CD4-positive, alpha-beta T cell treated with Interleukin-1 beta for 1 hour (primary cell): ENCODE measurements around the gene HNMT.
"Not testable (repeated sequence)": the region's sequence is repeated elsewhere in the genome, so short reads cannot be mapped to it uniquely, and the experiment has no call there.

ENCODE experiments used
- DNase-seq, 2 donors: peaks; one replicate each; pipeline ENCODE4 v3.0.0-alpha.2; 2020 to 2022

The HNMT gene

DNA sequence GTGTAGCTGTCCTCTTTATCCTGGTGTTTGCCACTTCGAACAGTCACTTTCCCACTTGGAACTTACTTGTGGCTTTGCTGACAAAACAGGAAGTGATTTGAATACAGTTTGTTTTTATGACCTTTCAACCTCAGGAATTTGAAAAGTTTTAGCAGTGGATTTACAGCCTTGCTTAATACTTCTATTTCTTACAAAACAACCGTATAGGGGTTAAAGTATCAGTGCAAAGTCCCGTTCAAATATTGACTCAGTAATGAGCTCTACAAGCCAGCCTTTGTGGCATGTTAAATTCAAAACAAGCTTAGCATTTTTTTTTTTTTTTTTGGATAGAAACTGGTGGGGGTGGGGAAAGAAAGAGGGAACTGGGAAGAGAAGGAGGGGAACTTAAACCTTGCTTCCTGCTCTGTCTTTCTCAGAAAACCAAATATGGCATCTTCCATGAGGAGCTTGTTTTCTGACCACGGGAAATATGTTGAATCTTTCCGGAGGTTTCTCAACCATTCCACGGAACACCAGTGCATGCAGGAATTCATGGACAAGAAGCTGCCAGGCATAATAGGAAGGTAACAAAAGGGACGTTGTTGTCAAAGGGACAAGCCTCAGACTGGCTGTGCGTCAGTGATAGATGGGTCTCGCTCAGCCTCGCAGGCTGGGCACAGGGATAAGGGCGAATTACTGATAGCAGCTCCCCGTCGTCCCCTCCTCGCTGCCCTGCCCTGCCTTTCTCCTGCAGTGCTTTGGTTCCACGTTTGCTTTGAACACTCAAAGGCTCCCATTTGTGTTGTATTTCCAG, at the start of gene HNMT:
HNMT (plus strand) TSS at position 408 of the 793 bp plus-strand sequence; CDS start at position 427, 19 bp downstream.
- no peak for DNase-seq

DNA sequence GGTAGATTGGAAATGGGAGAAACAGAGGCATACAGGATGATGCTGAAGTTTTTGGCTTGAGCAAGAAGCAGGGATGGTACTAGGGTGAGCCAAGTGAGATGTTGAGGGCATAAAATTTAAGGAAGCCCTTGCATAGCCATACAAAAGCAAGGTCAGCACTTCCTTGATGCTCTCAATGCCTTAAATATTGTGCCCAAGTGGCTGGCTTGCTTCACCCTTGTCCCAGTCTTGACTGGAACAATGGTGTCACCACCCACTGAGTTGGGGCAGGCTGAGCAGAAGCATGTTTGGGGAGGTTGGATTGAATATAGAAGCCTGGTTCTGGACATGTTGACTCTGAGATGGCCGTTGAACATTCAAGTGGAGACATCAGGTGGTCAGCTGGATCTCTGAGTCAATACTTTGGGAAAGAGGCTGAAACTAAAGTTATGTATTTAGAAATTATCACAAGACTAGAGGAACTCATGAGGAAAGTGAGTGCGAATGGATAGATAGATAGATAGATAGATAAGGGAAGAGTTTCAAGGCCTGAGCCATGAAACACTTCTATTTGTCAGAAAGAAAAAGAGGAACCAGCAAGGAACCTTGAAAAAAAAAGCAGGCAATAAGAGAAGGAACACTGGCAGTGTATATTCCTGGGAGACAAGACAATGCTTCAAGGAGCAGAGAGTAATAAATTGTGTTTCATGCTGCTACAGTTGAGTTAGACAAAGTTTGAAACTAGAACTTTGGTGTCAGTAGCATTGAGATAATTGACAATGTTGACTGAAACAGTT, 43.0 kb upstream of the HNMT start:
- no peak for DNase-seq

DNA sequence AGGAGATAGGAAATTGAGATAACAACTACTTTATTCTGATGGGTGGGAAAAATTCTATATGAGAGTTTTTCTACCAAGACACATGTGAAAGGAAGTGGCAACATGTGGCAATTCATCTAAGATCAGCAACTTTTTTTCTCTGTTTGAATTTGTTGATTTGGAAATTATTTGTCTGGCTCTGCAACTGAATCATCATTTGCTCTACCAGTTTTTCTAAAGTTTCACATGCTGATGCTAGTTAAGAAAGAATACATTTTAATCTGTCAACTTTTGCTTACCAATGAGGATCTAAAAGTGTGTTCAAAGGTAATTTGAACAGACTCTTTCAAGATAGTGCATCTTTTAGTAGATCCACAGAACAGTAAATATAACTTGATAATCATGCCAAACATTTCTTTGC, 42.1 kb upstream of the HNMT start:
- DNase-seq, result not testable (repeated sequence)

DNA sequence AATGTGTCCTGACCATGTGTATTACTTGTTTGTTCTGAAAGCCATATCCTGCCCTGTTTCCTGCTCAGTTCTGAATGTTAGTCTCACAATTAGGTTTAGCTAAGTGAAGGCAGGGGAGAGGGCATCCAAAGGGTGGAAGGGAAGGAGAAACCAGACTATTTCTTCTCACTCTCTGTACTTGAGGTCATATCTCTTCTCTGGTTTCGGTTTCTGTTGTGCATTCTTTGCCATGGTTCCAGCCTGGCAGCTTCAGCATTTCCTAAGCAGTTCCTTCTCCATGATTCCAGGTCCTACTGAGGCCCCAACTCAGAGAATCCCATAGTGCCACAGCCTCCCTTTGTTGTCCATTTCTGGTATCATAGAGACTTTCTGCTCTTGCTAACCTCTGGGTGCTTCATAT, 40.3 kb upstream of the HNMT start:
- no peak for DNase-seq

DNA sequence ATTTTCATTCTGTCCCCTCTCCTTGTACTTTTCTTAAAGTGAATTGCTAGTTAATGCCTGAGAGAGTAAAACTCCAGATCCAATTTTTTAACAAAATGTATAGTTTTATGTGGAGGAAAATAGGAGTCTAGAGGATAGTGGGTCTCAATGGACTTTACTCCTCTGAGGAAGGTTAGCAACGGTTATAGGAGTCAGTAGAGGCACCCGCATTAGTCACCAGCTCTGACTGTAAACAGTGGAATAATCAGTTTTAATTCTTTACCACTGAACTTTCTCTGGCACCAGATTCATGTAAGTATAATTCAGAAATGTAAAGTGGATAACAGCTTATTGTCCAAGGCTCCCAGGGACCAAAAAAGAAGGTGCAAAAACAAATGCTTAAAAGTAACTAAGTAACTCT, 38.7 kb upstream of the HNMT start:
- no peak for DNase-seq

DNA sequence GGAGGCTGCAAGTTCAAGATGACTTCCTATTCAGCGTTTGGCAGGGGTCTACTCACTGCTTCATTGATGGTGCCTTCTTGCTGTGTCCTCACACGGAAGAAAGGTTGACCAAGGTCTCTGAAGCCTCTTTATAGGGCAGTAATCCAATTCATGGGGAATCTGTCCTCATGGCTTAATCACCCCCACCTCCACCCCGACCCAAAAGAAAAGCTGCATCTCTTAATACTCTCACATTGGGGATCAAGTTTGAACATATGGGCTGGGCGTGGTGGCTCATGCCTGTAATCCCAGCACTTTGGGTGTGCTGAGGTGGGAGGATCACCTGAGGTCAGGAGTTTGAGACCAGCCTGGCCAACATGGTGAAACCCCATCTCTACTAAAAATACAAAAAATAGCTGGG, 36.4 kb upstream of the HNMT start:
- DNase-seq, result no peak

DNA sequence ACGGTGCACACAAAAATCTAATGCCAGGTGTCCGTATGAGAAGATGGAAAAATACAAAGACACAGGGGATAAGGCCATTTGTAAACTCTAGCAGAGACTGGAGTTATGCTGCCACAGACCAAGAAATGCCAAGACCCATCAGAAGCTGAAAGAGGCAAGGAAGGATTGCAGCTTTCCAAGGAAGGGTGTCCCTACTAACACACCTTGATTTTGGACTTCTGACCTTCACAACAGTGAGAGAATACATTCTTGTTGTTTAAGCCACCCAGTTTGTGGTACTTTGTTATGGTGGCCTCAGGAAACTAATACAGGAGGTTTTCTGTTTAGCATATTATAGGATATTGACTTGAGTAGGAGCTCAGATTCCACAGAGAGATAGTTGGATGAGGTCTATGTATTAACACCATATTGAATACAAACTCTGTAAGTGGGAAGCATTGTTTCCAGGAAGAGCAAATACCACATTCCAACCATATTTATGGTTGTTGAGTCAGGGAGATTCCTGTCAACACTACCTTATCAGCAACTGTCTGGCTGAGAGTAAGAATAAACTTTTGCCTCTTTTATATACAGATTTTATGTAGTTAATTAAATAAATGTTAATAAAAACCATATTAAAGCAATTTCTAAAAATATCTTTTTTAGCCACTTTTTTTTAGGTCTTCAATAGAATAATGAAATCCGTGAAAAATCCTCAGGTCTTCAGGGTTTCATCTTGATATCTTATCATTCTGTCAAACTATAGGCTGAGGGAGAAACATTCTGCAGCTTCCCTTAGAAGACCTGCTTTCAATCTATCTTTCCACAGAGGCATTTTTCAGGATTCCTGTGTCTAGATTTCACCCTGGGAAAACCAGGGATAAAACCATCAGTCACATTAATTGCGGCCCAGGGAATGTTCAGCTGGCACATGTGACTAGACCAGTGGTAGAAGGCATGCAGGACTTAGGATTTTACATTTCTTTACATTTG, 35.4 kb upstream of the HNMT start:
- DNase-seq, result no peak

DNA sequence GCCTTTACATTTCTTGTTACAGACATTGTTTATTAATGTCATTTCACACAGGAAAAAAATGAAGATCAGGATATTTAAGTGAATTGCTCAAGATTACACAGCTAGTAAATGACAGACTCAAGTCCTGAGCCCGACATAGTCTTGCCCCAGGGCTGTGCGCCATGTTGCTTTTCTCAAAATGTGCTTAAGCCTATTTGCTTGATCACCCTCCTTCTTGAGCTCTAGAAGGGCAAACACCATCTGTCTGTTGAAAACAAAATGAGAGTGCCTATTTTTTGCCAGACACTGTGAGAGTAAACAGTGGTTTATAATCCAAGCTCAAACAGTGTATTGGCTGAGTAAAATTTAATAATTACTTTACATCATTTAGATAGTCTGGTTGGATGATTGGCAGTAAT, 34.8 kb upstream of the HNMT start:
- no peak for DNase-seq

DNA sequence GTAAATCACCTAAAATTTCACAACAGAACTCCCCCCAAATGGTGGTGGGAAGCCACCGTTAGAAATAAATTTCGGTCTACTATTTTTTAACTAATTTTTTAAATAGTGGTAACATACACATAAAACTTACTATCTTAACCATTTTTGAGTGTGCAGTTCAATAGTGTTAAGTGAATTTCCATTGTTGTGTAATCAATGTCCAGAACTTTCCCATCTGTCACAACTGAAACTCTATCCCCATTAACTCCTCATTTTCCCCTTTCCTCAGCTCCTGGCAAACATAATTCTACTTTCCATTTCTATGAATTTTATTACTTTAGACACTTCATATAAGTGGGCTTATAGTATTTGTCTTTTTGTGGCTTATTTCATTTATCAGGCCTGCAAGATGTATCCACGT, 34.1 kb upstream of the HNMT start:
- DNase-seq, result no peak

DNA sequence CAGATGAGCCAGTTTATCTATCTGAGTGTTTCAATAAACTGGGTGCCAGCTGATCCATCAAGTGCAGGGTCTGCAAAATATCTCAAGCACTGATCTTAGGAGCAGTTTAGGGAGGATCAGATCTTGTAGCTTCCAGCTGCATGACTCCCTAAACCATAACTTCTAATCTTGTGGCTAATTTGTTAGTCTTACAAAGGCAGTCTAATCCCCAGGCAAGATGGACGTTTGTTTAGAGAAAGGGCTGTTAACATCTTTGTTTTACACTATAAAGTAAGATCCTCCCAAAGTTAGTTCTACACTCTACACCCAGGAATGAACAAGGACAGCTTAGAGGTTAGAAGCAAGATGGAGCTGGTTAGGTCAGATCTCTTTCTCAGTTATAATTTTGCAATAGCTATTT, 28.7 kb upstream of the HNMT start:
- DNase-seq, result no peak

DNA sequence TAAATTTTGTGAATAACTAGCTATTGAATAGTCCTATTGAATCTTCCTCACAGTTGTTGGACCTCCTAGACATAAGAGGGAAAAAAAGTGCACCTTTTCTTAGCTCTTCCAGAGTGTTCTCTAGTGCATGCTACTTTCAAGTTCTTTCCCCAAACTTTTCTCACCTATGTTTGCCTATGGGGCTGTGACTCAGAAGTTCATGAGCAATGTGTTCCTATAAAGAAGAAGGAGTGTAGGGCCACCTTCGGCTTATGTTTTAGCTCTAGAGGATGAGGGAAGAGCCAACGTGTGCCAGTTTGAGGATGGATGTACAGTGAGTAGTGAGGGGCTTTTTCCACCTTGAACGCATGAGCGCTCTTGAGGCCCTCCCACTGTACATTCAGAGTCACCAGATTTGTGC, 27.0 kb upstream of the HNMT start:
- DNase-seq, result no peak

DNA sequence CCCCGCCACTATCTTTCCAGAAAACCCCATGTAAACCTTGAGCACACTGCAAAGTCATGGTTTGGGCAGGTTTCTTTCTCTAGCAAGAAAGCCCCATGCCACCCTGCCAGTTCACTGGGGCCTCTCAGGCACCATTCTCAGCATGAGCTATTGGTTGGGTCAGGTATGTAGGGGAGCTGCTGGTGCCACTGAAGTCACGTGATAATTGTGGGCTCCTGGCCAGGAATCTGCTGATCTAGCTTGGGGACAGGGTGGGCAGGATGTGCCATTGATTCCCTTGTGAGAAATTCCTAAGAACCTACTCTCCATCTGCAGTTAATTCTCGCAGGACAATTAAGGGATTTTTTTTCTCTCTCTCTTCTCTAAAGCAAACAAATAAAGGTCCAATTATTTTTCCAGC, 26.5 kb upstream of the HNMT start:
- DNase-seq, result no peak

DNA sequence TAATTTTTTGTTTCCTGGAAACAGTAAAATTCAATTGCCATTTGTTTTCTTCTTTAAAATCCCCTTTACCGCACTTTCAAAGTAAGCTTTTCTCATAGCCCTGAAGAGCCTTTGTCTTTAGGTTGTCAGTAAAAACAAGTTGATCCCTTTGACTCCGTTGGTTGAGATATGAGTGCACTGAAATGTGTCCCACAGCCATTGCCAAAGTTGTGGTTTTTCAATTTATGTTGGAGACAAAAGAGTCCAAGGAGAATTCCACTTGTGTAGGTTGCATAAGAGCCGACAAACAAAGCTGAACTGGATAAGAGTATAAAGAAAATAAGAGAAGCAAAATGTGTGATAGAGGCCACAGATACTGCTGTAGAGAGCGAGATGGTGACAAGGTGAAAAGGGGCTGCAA, 26.1 kb upstream of the HNMT start:
- no peak for DNase-seq

DNA sequence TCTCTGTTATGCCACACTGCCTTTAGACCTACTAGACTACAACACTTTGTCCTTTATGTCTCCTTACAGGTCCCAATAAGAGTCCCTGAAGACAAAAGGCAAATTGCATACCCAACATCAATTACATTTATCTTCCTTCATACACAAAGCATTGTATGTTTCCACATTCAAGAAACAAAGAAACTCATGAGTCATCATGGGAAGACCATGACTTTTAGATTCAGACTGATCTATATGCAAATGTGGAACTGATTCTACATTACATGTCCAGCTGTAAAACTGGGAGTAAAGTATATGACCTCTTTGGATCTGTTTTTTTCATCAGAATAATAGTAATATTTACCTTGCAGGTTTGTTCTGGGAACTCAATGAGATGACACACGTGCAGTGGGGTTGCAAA, 25.2 kb upstream of the HNMT start:
- no peak for DNase-seq

DNA sequence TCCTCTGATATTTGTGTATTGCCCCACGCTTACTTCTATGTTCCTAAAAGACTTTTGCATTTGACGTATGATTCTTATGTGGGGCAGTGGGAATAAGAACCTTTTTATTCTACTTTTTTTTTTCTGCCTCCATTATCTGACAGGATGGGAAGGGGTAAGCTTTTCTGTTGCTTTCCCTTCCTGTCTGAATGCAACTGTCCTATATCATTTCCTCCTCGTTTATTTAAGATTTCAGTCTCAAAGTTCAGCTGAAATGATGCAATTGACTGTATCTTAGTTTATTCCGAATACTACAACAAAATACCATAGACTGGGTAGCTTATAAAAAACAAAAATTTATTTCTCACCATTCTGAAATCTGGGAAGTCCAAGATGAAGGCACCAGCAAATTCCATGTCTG, 24.1 kb upstream of the HNMT start:
- no peak for DNase-seq

DNA sequence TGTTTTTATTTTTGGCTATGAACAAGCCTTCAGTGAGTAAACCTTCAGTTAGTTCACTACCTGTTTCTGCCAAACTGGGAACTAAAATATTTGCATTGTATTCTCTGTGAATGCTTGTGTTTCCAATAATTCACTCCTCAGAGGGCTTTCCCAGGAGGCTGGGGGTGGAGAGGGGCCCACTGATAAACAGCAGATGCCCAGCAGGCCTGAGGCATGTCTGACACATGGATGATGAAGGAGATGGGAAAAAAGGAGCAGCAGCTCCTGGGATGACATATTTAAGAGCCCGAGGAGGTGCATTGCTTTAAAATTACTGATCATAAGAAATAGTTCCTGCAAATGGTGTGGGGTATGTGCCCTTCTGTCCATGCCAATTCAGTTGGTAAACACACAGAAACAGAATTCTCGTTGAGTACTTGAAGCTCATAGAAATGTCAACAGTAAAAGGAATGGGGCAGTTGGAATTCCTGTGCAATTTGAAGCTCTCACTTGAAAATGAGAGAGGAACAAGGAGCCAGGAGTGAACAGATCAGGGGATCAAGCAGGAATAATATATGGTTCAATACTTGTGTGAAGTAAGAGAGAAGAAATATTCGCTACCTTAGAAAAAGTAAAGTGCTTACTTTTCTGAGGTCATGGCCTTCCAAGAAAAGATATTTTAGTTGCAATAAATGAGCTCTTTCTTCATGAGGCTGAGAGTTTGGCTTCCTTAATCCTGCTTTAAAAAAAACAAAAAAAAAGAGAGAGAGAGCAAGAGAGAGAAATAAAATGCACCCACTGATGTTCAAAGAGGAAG, 22.0 kb upstream of the HNMT start:
- no peak for DNase-seq

DNA sequence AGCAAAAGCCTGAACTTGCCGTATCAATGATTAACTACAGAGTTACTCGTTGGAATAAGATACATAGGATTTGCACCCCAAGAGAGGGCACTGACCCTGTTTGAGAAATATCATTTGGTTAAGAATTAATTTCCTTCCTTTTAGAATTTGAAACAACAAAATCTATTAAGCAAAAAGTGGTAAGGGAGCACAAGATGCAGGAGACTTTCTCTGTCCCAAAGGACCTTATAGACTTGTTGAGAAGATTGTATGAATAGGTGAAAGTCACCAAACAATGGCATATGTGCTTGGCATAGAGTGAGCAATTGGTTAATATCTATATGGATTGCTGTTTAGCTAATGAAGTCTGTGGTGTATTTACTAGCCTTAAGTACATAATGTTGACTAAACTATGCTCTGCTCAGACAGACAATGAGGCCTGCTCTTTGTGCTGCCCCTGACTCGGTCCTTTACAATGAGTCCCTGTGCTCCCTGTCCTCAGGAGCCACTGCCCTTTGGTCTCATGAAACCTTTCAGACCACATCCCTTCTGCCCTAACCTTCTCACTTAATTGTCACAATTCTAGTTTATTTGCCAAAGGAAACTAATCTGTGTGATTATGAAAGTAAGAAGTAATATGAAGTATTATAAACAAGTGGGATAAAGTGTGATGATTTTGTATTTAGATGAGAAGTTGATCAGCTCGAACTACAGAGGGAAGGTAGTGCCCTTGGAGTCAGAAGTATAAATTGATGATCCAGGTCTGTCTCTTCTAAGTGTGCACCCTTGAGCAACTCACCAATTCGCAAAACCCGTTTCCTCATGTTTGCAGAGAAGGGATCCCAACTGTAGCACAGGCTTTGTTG, 21.2 kb upstream of the HNMT start:
- DNase-seq, result no peak

DNA sequence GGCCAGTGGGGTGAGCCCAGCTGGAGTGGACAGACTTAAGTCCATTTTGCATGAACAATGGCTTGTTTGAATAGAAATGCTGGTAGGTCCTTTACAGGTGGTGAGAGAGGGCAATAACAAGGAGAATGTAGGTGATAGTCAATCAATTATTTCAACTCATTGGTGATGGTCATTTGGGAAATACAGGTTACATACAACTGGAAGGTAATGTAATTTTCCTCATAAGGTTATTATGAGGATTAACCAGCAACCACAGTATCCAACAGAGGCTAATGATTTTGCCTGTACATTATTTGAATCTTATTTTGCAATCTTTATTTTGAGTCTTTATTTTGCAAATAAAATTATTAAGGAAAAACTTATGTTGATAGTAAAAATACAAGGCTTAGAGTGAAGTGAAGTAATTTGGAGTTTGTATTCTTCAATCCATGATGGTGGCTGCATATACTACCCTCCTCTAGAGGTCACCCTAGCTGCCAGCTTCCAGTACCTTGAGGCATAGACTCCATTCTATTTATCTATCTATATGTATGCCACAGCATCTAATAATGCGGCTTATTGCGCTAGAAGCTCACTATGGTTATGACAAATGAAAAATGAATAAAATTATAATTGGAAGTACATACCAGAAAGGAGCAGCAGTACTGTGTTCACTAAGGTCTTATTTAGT, 20.5 kb upstream of the HNMT start:
- no peak for DNase-seq

DNA sequence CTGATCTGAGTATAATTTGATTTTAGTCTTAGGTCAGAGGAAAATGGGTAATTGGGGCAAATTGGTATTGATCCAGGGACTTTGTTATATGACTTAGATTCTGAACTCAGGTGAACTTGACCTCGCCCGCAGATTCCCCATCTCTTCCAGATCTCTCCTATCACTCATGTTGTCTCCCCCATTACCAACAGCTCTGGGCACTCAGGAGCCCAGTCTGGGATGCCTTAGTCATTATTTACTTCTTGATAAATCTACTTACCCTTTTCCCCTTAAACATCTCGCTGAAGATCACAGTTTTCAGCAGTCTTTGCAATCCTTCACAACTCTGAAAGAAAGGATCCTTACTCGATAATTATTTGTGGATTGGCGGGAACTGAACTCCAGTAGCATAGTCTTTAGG, 19.6 kb upstream of the HNMT start:
- DNase-seq, result no peak

DNA sequence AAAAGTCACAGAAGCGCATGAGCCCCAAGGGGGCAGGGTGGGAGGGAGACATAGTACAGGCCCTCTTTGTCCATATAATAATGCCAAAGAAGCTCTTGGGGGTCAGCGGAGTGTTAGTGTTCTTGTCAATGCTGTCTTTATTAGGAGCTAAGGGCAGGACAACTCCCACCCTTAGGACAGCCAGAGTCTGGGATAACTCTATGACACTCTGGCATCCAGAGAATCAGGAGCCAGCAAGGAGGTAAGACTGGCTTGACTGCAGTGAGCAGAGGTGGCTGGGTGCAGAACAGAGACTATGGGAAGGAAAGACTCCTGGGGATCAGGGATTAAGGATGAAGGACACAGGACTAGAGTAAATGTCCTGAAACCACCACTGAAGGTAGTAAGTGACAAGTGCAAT, 19.0 kb upstream of the HNMT start:
- no peak for DNase-seq

DNA sequence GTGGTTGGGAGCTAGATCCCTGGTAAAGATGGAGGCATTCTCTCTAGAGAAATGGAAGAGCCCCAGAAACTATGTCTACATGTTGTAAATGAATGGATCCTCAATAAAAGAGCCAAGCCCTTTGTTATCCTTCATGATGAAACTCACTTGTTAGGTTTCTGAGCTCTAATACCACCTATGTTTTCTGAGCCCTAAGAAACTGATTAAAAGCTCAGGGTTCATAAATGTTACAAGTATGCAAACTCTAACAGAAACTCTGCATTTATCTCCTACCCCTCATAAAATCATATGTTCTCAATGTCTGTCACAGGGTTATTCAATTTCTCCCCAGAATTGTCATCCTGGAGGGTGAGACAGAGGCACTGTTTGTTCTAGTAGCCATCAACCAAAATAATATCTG, 18.0 kb upstream of the HNMT start:
- no peak for DNase-seq
